ENCODE data around the gene UTP25. TPM values are rescaled to one million over a fixed set of nuclear protein-coding genes. Genes with fewer than 3 reads are reported as not detected.
A peak's percentile ranks its signal among the peaks of the same experiment; 100 is the strongest.

UTP25 gene
- total and polyA plus RNA-seq, 9 donors = 4.3 to 9.9 (median 8.1) TPM

GRCh38 chr1:209871006-209871405 lies 43.2 kb downstream of the UTP25 start:
- Histone ChIP-seq H3K27me3 (no peaks in the 10 kb centered on the region), H3K36me3 (no peaks in the 10 kb centered on the region), H3K27ac (no peak overlapping the region), H3K9me3 (no peaks in the 10 kb centered on the region), H3K4me1 (ENCODE audit: insufficient read depth) (peaks cover 7% of the 10 kb centered on the region), H3K4me3 (no peak overlapping the region)
- no peak for DNase-seq
- no peak for TF ChIP-seq POLR2A (IDR thresholded peaks at IDR 0.05)
- TF ChIP-seq EP300 (IDR thresholded peaks at IDR 0.05) = no peak
- TF ChIP-seq CTCF (IDR thresholded peaks at IDR 0.05) = no peak
- WGBS, 3 donors = 2 to 50% (median 50%) methylated on average over 1 of the region's 1 CpG
- intact Hi-C loops (cut with DNase I) = no loop called here

- no peak for TF ChIP-seq CTCF (IDR thresholded peaks at IDR 0.05)
- TF ChIP-seq EP300 (IDR thresholded peaks at IDR 0.05) = no peak
- no peak for TF ChIP-seq POLR2A (IDR thresholded peaks at IDR 0.05)
- Histone ChIP-seq H3K4me1 (ENCODE audit: insufficient read depth) (peaks cover 7% of the 10 kb centered on the region), H3K27me3 (no peaks in the 10 kb centered on the region), H3K36me3 (no peaks in the 10 kb centered on the region), H3K27ac (no peak overlapping the region), H3K9me3 (no peaks in the 10 kb centered on the region), H3K4me3 (no peak overlapping the region)
- intact Hi-C loops (cut with DNase I) = no loop called here
- no peak for DNase-seq
- 82 to 96% (median 85%) methylated on average over 2 of the region's 2 CpGs for WGBS, 3 donors
Measured at GRCh38 chr1:209871430-209871829, 43.7 kb downstream of the UTP25 start.

DNA sequence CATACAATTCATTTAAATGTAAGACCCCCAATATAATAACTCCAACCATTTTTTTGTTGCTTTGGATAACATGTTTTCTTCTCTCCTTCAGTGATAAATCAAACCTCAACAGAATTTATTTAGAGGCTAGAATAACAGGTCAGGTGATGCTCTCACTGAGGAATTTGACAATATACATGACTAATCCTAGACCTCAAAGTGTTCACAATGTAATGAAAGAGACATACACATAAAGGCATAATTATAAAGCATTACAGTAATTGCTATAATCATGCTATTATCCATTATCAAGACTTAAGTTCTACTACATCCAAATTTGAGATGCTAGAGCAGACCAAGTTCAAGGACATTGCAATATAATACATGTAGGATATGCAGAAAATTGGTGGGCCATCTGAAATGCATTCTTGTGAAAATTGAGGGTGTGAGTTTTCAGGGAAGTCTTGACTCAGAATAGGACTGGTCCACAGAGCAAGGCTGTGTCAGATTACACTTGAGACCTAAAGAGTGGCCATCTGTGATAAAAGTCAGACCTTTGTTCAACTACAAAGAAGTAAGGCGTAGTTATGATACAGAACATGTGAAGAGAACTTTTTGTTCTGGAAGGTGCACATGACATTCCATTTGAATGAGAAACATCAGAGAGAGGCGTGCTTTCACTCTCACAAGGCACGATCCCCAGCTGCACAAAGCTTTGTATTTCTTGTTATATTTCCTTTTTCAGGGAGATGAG lies 45.5 kb downstream of the UTP25 start:
- Histone ChIP-seq H3K27me3 (no peaks in the 10 kb centered on the region), H3K4me1 (ENCODE audit: insufficient read depth) (peaks cover 7% of the 10 kb centered on the region), H3K4me3 (no peak overlapping the region), H3K27ac (no peak overlapping the region), H3K36me3 (no peaks in the 10 kb centered on the region), H3K9me3 (no peaks in the 10 kb centered on the region)
- DNase-seq = no peak
- WGBS, 3 donors = 74 to 84% (median 78%) methylated on average over 3 of the region's 3 CpGs
- intact Hi-C loops (cut with DNase I) = no loop called here
- TF ChIP-seq CTCF (IDR thresholded peaks at IDR 0.05) = no peak
- no peak for TF ChIP-seq EP300 (IDR thresholded peaks at IDR 0.05)
- no peak for TF ChIP-seq POLR2A (IDR thresholded peaks at IDR 0.05)

- no peaks in the 10 kb centered on the region for H3K27me3 ChIP-seq
- H3K4me3 ChIP-seq = no peak overlapping the region
- DNase-seq = no peak
- no peaks in the 10 kb centered on the region for H3K9me3 ChIP-seq
- peaks cover 3% of the 10 kb centered on the region for H3K4me1 ChIP-seq (ENCODE audit: insufficient read depth)
- WGBS, 3 donors = 31 to 51% (median 34%) methylated on average over 7 of the region's 7 CpGs
- no peak for TF ChIP-seq POLR2A (IDR thresholded peaks at IDR 0.05)
- TF ChIP-seq CTCF (IDR thresholded peaks at IDR 0.05) = no peak
- TF ChIP-seq EP300 (IDR thresholded peaks at IDR 0.05) = no peak
- intact Hi-C loops (cut with DNase I) = no loop called here
- no peaks in the 10 kb centered on the region for H3K36me3 ChIP-seq
- H3K27ac ChIP-seq = peak overlapping the region in 1 of 2 donors; percentile 14
Measured at GRCh38 chr1:209875515-209875914, 47.7 kb downstream of the UTP25 start.

Data from ovary (tissue), 9 donors.